ENCODE measurements around the gene IMMP2L.
"Not testable (repeated sequence)": the region's sequence is repeated elsewhere in the genome, so short reads cannot be mapped to it uniquely, and the experiment has no call there.

- TF ChIP-seq CTCF (IDR thresholded peaks at IDR 0.05); EP300 (IDR thresholded peaks at IDR 0.05); BCL3 (IDR thresholded peaks at IDR 0.05); CEBPB (IDR thresholded peaks at IDR 0.05); RAD21 (conservative IDR thresholded peaks at IDR 0.05 in 1 of 2, IDR thresholded peaks at IDR 0.05 in 1 of 2); PHF8 (IDR thresholded peaks at IDR 0.05; ENCODE audit: borderline replicate concordance, low read depth); CHD2 (IDR thresholded peaks at IDR 0.05; ENCODE audit: low read length, partially characterized antibody): not testable (repeated sequence)
Measured at GRCh38 chr7:111249807-111250206, 312.5 kb downstream of the IMMP2L start.

Data from A549 (cell line).